Measurements from ENCODE around the gene DPH6.
"Not testable (repeated sequence)": the region's sequence is repeated elsewhere in the genome, so short reads cannot be mapped to it uniquely, and the experiment has no call there.

The DPH6 gene

GRCh38 chr15:35427496-35427895 is 118.5 kb downstream of the DPH6 start:
- no peak for DNase-seq

DNA sequence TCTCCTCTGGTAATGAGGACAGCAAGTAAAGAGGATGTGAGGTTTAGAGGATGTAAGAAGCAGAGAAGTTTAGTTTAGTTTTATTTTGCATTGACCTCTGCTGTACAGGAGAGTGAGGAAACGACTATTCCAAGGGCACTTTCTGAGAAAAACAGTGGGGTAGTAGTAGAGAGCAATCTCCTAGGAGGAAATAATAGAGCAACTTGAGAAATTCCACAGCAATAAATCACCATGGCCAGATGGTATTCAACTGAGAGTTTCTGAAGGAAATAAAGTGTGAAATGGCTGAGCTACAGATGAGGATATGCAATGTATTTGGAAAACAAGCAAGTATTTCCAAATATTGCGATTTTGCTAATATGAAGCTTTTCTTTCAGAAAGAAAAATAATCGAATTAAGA is 118.9 kb downstream of the DPH6 start:
- no peak for DNase-seq

DNA sequence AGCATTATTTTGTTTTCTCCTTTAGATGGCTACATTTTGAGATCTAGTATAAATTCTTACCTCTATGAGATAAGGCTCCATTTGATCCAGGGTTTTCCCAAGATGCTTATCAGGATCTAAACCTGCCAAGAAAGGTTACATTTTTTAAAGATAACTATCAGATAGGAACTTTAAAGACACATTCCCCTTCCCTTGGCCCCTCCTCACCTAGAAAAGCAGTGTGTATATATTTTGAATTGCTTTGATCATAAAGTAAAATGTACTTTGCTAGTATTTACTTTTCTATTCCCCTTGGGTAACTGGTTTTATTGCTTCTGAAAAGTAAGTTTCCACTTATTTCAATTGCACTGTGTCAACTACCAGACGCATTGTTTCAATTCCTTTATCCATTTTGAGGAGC is 135.2 kb downstream of the DPH6 start:
- no peak for DNase-seq

- DNase-seq = no peak
Observed at GRCh38 chr15:35399901-35400300, 146.1 kb downstream of the DPH6 start.

GRCh38 chr15:35397027-35397426 is 148.9 kb downstream of the DPH6 start:
- DNase-seq = no peak

GRCh38 chr15:35394416-35394815 is 151.5 kb downstream of the DPH6 start:
- DNase-seq = no peak

- DNase-seq = no peak
Observed at GRCh38 chr15:35393398-35393797, 152.6 kb downstream of the DPH6 start.

DNA sequence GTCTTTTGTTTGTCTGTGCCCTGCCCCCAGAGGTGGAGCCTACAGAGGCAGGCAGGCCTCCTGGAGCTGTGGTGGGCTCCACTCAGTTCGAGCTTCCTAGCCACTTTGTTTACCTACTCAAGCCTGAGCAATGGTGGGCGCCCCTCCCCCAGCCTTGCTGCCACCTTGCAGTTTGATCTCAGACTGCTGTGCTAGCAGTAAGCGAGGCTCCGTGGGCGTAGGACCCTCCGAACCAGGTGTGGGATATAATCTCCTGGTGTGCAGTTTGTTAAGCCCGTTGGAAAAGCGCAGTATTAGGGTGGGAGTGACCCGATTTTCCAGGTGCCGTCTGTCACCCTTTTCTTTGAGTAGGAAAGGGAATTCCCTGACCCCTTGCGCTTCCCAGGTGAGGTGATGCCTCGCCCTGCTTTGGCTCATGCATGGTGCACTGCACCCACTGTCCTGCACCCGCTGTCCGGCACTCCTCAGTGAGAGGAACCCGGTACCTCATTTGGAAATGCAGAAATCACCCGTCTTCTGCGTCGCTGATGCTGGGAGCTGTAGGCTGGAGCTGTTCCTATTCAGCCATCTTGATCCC is 154.5 kb downstream of the DPH6 start:
- not testable (repeated sequence) for DNase-seq

DNA sequence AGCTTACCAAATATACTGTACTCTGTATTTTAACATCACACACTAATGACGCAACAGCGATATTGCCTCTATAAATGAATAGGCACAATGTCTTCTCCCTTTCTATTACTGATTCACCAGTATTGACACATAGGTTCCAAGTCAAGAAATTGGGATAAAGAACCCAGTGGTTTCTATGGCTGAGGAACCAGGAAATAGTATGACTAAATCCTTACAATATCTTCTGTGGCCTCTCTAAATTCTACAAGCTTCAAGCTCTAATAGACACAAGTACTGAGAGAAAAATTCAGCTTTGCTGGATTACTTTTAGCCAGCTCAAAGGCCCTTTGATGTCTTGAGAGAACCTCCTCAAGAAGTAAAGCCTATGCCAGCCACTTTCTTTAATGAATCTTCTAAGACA is 162.5 kb downstream of the DPH6 start:
- DNase-seq = no peak

DNA sequence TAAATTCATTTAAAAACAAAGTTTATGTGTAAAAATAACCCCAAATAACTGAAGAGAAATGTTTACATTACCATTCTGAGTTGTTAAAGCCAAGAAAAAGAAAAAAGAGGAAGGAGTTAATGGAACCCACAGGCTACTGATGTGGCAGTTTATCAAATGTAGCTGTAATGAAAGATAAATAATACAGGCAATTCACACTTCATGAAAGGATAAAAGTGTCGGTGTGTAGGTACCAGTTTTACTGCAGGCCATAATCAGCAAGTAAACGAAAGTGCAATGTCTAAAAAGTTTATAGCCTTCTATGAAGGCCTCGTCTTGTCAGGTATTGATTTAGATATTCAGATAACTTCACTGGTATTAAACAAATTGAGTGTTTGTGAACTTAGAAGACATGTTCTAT is 164.6 kb downstream of the DPH6 start:
- DNase-seq = no peak

DNA sequence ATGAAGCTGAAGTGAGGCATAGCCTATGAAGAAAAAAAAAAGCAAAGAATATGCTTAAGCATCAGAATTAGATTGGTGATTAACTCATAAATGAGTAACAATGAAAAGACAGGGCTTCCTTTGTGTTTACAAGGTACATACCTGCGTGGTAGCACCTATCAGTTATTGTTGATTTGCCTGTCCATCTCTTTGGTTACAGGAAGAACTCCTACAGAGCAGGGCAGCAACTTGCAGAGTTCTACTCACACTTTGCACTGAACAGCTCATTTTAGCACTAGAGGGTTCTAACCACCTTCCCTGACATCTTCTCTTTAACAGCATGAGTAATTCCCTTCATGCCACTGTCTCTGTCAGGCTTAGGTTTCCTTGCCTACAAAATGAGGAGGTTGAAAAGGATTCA is 166.0 kb downstream of the DPH6 start:
- DNase-seq = no peak

DNA sequence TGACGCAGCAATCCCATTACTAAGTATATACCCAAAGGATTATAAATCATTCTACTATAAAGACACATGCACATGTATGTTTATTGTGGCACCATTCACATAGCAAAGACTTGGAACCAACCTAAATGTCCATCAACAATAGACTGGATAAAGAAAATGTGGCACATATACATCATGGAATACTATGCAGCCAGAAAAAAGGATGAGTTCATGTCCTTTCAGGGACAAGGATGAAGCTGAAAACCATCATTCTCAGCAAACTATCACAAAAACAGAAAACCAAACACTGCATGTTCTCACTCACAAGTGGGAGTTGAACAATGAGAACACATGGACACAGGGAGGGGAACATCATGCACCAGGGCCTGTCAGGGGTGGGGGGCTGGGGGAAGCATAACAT is 167.5 kb downstream of the DPH6 start:
- not testable (repeated sequence) for DNase-seq

DNA sequence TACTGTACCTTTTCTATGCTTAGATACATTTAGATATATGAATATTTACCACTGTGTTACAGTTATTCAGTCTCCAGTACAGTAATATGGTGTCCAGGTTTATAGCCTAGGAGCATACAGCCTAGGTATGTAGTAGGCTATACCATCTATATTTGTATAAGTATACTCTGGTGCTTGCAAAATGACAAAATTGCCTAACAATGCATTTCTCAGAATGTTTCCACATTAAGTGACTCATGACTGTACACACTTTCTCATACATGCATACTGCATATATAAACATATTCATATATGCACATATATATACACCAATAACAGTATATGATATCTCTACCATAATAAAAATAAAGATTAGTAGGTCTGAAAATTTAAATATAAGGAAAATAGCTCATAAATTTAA is 169.3 kb downstream of the DPH6 start:
- DNase-seq = no peak

DNA sequence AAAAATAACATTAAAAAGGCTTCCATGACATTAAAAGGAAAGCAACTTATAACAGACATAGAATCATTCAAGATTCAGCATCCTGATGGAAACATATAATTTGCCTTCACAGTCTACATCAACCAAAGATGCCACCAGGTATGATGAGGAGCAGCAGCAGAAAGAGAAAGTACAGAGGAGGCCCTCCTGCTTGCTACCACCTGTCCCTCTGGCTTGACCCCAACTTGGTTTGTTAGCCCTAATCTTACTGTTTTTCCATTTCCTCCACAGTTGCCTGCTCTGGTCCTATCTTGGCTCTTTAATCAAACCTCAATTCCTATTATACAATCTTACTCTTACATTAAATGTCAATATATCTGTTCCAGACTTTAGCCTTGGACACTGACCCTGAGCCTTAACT is 171.3 kb downstream of the DPH6 start:
- no peak for DNase-seq

DNA sequence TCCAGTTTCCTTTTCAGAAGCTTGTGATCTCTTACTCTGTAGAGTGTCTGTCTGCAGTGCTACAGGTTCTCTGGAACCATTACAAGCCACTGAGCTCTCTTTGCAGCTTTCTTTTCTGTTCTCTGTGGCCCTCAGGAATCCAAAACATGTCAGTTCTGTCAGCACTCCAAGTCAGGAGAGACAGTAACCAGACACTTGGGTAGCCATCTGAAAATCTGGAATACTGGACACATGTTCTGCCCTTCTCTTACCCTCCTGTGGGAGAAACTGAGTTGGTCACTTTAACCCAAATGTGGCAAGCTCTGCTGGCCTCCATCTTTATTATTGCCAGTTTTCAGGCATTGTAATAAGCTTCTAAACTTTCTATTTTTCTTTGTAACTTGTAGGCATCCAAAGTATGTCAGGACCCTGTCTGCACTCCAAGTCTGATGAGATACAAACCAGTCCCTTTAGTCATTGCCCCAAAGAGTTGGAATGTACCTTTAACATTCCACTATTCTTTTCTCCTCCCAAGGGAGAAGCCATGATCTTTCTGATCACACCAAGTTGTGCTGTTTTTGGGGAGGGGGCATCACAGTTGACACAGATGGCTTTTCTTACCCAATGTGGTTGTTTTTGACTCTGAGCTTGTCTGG is 183.7 kb downstream of the DPH6 start:
- DNase-seq = no peak

GRCh38 chr15:35358824-35359223 is 187.1 kb downstream of the DPH6 start:
- DNase-seq = no peak

DNA sequence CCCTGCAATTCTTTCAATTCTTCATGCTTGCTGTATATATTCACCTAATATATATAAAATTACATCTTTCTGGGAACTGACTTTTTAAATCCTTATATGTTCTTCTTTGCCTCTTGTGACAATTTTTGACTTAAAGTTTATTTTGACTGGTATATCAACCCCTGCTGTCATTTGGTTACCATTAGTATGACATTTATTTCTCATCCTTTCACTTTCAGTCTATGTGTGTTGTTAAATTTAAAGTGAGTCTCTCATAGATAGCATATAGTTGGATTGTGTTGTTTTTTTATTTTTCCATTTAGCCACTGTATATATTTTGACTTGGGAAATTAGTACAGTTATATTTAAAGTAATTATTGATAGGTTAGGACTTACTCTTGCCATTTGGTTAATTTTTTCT is 194.9 kb downstream of the DPH6 start:
- no peak for DNase-seq

DNA sequence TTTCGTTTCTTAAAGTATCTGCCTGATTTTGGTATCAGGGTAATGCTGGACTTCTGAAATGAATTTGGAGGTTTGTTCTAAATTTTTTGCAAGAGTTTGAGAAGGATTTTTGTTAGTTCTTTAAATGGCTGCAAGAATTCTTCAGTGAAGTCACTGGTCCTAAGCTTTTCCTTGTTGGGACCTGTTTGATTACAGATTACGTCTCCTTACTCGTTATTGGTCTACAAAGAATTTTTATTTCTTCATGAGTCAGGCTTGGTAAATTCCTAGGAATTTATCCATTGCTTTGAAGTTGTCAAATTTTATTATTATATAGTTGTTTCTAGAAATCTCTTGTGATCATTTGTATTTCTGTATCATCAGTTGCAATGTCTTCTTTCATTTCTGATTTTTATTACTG is 196.0 kb downstream of the DPH6 start:
- no peak for DNase-seq

- DNase-seq = no peak
Observed at GRCh38 chr15:35330916-35331315, 215.0 kb downstream of the DPH6 start.

DNA sequence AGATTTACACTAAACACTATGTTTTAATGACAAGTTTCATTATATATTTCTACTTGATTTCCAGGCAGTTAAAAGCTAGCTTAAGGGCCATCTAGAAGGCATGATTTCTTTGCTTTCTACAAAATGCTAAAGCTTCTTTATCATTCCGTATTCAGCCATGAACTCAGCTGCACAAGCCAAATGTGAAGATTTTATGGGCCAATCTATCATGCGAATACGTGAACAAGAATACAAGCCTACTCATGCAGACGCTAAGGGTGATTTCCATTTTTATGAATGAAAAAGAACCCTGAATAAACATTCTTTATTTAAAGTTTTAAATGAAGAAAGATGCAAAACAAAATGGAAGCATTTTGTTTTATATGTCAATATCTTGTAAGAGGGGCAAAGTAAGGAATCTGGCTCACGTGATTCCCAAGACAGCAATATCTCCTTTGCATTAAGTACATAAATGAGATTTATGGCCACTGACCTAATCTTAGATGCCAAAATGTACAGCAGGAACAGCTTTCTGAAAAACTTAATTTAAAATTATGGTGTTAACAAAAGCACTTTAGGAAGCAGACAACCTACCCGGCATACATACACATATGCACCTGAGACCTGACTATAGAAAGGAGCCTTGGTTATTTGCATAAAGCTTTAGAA is 215.8 kb downstream of the DPH6 start:
- DNase-seq = no peak

GRCh38 chr15:35329521-35329961 is 216.4 kb downstream of the DPH6 start:
- no peak for DNase-seq

- not testable (repeated sequence) for DNase-seq
Observed at GRCh38 chr15:35328836-35329235, 217.1 kb downstream of the DPH6 start.

DNA sequence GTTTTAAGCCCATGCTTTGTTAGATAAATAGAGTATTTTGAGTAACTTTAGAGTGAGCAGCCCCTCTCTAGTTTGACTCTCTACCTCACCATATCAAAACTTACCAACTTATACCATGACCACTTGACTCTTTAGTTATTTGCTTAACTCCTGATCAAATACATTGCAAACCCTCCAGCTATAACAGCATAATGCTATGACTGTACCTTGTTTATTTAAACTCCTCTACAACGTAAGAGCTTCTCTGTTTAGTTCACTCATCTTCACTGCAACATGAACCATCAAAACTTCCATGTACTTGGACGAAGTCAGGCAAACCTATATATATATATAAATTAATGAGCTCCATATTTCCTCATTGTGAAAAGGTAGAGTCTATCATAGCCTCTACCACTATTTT is 218.2 kb downstream of the DPH6 start:
- DNase-seq = no peak

DNA sequence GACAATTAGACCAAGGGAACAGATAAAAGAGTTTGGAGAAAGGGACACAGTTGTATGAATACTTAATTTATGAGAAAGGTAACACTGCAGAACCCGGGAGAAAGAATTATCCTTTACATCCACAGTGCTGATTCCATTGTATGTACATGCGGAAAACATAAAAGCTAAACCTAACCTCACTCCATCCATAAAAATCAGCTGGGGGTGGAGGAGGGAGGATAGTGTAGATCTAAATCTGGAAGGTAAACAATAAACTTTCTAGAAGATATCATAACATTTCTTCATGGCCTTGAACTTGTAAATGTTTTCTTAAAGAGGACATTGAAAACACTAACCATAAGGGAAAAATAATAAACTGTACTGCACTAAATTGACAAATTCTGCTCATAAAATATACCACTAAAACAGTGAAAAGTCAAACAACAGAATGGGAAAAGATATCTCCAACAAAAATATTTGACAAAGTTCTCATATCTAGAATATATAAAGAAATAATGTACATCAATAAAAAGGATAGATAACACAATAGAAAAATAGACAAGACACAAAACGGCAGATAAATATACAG is 220.5 kb downstream of the DPH6 start:
- DNase-seq = no peak
